GM12878 (cell line): ENCODE results near the gene ARRB2. TPM values are rescaled to one million over a fixed set of nuclear protein-coding genes. Genes with fewer than 3 reads are reported as not detected.

ENCODE experiments used
- ATAC-seq: fragments of 200-7000 bp; cut with Tn5 transposase; 3 replicates; pipeline ENCODE4 v1.9.1; 2020; ENCODE audit warnings: mild to moderate bottlenecking, moderate library complexity
- BruUV-seq: library from RNA; stranded (reverse); fragments of 400-500 nt; replicated peaks from 2 replicates; lab custom pipeline; 2021; lab: Mats Ljungman, UMichigan
- CTCF ChIA-PET: fragments of 300-600 bp; sonication (Branson Sonifier 250); formaldehyde crosslinking; extraction: SDS; loops from one replicate; lab custom pipeline; 2021; ENCODE audit warnings: inconsistent platforms; lab: Yijun Ruan, JAX
- POLR2A ChIA-PET: fragments of 350-600 bp; formaldehyde crosslinking; extraction: SDS; loops from one replicate; lab custom pipeline; 2021; ENCODE audit warnings: inconsistent platforms; lab: Charles Lee
- RAD21 ChIA-PET: fragments of 300-600 bp; sonication (Branson Sonifier 250); formaldehyde crosslinking; loops from one replicate; lab custom pipeline; 2023; ENCODE audit warnings: antibody characterized with exemption; ENCODE audit not compliant: unreplicated experiment; lab: Charles Lee
- SMC1A ChIA-PET: fragments of 300-600 bp; sonication (Branson Sonifier 250); formaldehyde crosslinking; loops from one replicate; lab custom pipeline; 2023; ENCODE audit not compliant: unreplicated experiment, uncharacterized antibody; lab: Charles Lee
- DNase-seq: peaks from one replicate; pipeline ENCODE4 v3.0.0-alpha.2; 2011; ENCODE audit warnings: low read depth, low spot score
- FAIRE-seq: peaks from 3 replicates; lab custom pipeline; 2011; peaks lifted over from hg19 to GRCh38; lab: Jason Lieb, UNC
- H2AFZ ChIP-seq: 2 replicates; pipeline ENCODE4 v1.6.0; 2011; ENCODE audit warnings: low read depth, low read length, control low read depth; ENCODE audit not compliant: control insufficient read depth
- H3K27ac ChIP-seq: 2 replicates; pipeline ENCODE4 v1.5.1; 2011; ENCODE audit warnings: control low read depth; ENCODE audit not compliant: control insufficient read depth, insufficient read depth
- H3K27me3 ChIP-seq, 2 experiments: replicated peaks in 1 of 2; 2 replicates each; pipeline versions ENCODE4 v1.6.0 to v1.6.1; 2011; ENCODE audit warnings: low read length in 1 of 2; ENCODE audit not compliant: control insufficient read depth in 2 of 2, insufficient read depth in 2 of 2
- H3K36me3 ChIP-seq, 2 experiments: 2 replicates each; pipeline ENCODE4 v1.5.1; 2011; ENCODE audit warnings: low read length in 1 of 2; ENCODE audit not compliant: control insufficient read depth in 2 of 2, insufficient read depth in 2 of 2
- H3K4me1 ChIP-seq: 2 replicates; pipeline ENCODE4 v1.6.1; 2011; ENCODE audit warnings: mild to moderate bottlenecking, low read length, moderate library complexity, mixed read lengths; ENCODE audit not compliant: control insufficient read depth, insufficient read depth
- H3K4me2 ChIP-seq: 2 replicates; pipeline ENCODE4 v1.6.0; 2011; ENCODE audit warnings: control low read depth; ENCODE audit not compliant: control insufficient read depth, insufficient read depth
- H3K4me3 ChIP-seq: fragments of 200-600 bp; sonication (generic); 2 replicates; pipeline ENCODE4 v1.5.1; 2016
- H3K79me2 ChIP-seq: 2 replicates; pipeline ENCODE4 v1.6.0; 2011; ENCODE audit warnings: low read length; ENCODE audit not compliant: control insufficient read depth, insufficient read depth
- H3K9ac ChIP-seq: 2 replicates; pipeline ENCODE4 v1.8.0; 2011; ENCODE audit warnings: low read length, control low read depth, mixed read lengths; ENCODE audit not compliant: control insufficient read depth, insufficient read depth
- H3K9me3 ChIP-seq: replicated peaks from 3 replicates; pipeline ENCODE4 v1.5.1; 2011; ENCODE audit warnings: mild to moderate bottlenecking, low read length; ENCODE audit not compliant: control insufficient read depth, insufficient read depth
- H4K20me1 ChIP-seq: 2 replicates; pipeline ENCODE4 v1.6.0; 2011; ENCODE audit not compliant: control insufficient read depth, insufficient read depth
- ATF7 ChIP-seq: fragments of 450-650 bp; IDR thresholded peaks from 2 replicates; pipeline ENCODE4 v1.6.1; 2016; ENCODE audit warnings: low read depth, mild to moderate bottlenecking
- BHLHE40 ChIP-seq, 2 experiments: fragments of 450-650 bp in 1 of 2; IDR thresholded peaks; 2 replicates each; pipeline ENCODE4 v1.6.1; 2011 to 2017; ENCODE audit warnings: low read depth in 2 of 2, borderline replicate concordance in 1 of 2, improper control_type of control experiment in 1 of 2, low read length in 1 of 2, mild to moderate bottlenecking in 1 of 2
- BRCA1 ChIP-seq: IDR thresholded peaks from 2 replicates; pipeline ENCODE4 v1.6.1; 2011; ENCODE audit warnings: low read depth, low read length, improper control_type of control experiment
- ESRRA ChIP-seq: IDR thresholded peaks from 2 replicates; pipeline ENCODE4 v1.6.1; 2012; ENCODE audit warnings: mild to moderate bottlenecking, low read length, improper control_type of control experiment
- HDAC6 ChIP-seq: fragments of 200-600 bp; sonication (generic); IDR thresholded peaks from one replicate; pipeline ENCODE4 v1.8.0; 2017; ENCODE audit warnings: antibody characterized with exemption; ENCODE audit not compliant: unreplicated experiment
- JUND ChIP-seq: IDR thresholded peaks from 2 replicates; pipeline ENCODE4 v1.6.1; 2012; ENCODE audit warnings: low read depth, mild to moderate bottlenecking, low read length, improper control_type of control experiment, moderate library complexity
- KLF5 ChIP-seq: fragments of 450-650 bp; IDR thresholded peaks from 2 replicates; pipeline ENCODE4 v1.6.1; 2014; ENCODE audit warnings: mild to moderate bottlenecking; ENCODE audit not compliant: partially characterized antibody
- PML ChIP-seq: IDR thresholded peaks from 2 replicates; pipeline ENCODE4 v1.6.1; 2012; ENCODE audit warnings: low read length, inconsistent platforms
- POLR2AphosphoS5 ChIP-seq: IDR thresholded peaks from 2 replicates; pipeline ENCODE4 v1.6.1; 2011; ENCODE audit warnings: mild to moderate bottlenecking, low read length, inconsistent platforms
- RB1 ChIP-seq: fragments of 450-650 bp; formaldehyde crosslinking; IDR thresholded peaks from 2 replicates; pipeline ENCODE4 v1.6.1; 2017; ENCODE audit warnings: mild to moderate bottlenecking, borderline replicate concordance
- SMARCA5 ChIP-seq: fragments of 450-650 bp; IDR thresholded peaks from 2 replicates; pipeline ENCODE4 v1.6.1; 2017; ENCODE audit warnings: mild to moderate bottlenecking
- SREBF1 ChIP-seq: IDR thresholded peaks from 2 replicates; pipeline ENCODE4 v1.6.1; 2012; ENCODE audit warnings: mild to moderate bottlenecking, low read length
- SREBF2 ChIP-seq: IDR thresholded peaks from 2 replicates; pipeline ENCODE4 v1.6.1; 2012; ENCODE audit warnings: mild to moderate bottlenecking, low read length
- SUZ12 ChIP-seq: fragments of 200-600 bp; sonication (generic); IDR thresholded peaks from one replicate; pipeline ENCODE4 v1.6.1; 2018; ENCODE audit warnings: antibody characterized with exemption, mild to moderate bottlenecking; ENCODE audit not compliant: unreplicated experiment
- TBL1XR1 ChIP-seq: IDR thresholded peaks from 2 replicates; pipeline ENCODE4 v1.6.1; 2012; ENCODE audit warnings: low read depth, low read length, improper control_type of control experiment
- ZNF217 ChIP-seq: fragments of 450-650 bp; IDR thresholded peaks from 2 replicates; pipeline ENCODE4 v1.6.1; 2017; ENCODE audit warnings: antibody characterized with exemption, mild to moderate bottlenecking
- WGBS: methylation state at CpG from one replicate; pipeline ENCODE4 v1.1.6; 2016; ENCODE audit warnings: low lambda C conversion rate; ENCODE audit not compliant: insufficient replicate concordance, insufficient coverage; ENCODE audit errors: missing lambda C conversion rate; 5-methylcytosine and 5-hydroxymethylcytosine counted together
- in situ Hi-C: fragments of 300-500 bp; cut with MboI; formaldehyde crosslinking; loops from 9 replicates; pipeline ENCODE4 v1.14.3; 2018; ENCODE audit warnings: mixed read lengths
- intact Hi-C: fragments of 100-400 bp; cut with micrococcal nuclease; formaldehyde crosslinking; loops from one replicate; pipeline ENCODE4 v1.14.2; 2022; ENCODE audit not compliant: unreplicated experiment
- polyA plus RNA-seq, 11 experiments: library from polyadenylated mRNA; depleted of rRNA in 4 of 11; unstranded in 6 of 11; stranded (reverse) in 5 of 11; fragments of >200 nt; fragmentation: Nextera tagmentation in 4 of 11; fragmentation: Illumina TruSeq in 1 of 11; extraction: Ambion mirVana in 4 of 11; extraction: Trizol in 1 of 11; gene quantifications; 1 replicate in 1 of 11; 2 replicates in 10 of 11; pipeline versions ENCODE4 v1.2.1 to v1.2.3, GENCODE V29; 2011 to 2016; ENCODE audit warnings: inconsistent platforms in 2 of 11, missing spikeins in 2 of 11, low read depth in 1 of 11
- total RNA-seq, 4 experiments: library from RNA; depleted of rRNA in 3 of 4; stranded (reverse); fragments of >200 nt in 3 of 4; fragmentation: Illumina TruSeq in 1 of 4; extraction: Trizol in 1 of 4; gene quantifications; 2 replicates each; pipeline versions ENCODE4 v1.2.1 to v1.2.3, GENCODE V29; 2013 to 2021
- TF ChIP-seq, protein P1 (sequence below): IDR thresholded peaks from 2 replicates; pipeline ENCODE4 v1.6.1; 2011; ENCODE audit warnings: low read depth, low read length, improper control_type of control experiment, borderline replicate concordance
- TF ChIP-seq, protein P2 (sequence below): fragments of 450-650 bp; IDR thresholded peaks from 2 replicates; pipeline ENCODE4 v1.6.1; 2018; ENCODE audit warnings: mild to moderate bottlenecking, low read depth, moderate library complexity; ENCODE audit not compliant: partially characterized antibody
- TF ChIP-seq, protein P3 (sequence below): fragments of 450-650 bp; IDR thresholded peaks from 2 replicates; pipeline ENCODE4 v1.6.1; 2017; ENCODE audit warnings: mild to moderate bottlenecking, moderate library complexity

The ARRB2 gene
- total and polyA plus RNA-seq, 10 of the 15 experiments (the other 5 are each of a cell fraction or from before 2014, with no cell fraction given) = 6.5 to 75.2 (median 43.1) TPM

GRCh38 chr17:4743216-4743615 lies 32.8 kb downstream of the ARRB2 start:
- H2AFZ ChIP-seq = no peak overlapping the region
- TF ChIP-seq BHLHE40 (IDR thresholded peaks at IDR 0.05; ENCODE audit: borderline replicate concordance in 1 of 2, low read depth in 2 of 2, low read length in 1 of 2) (no peak), SUZ12 (no peak), TBL1XR1 (no peak), JUND (no peak), ESRRA (no peak), PML (no peak), ATF7 (no peak), ZNF217 (no peak), SREBF2 (no peak), HDAC6 (no peak), RB1 (no peak), POLR2AphosphoS5 (no peak), KLF5 (no peak), BRCA1 (no peak), SREBF1 (no peak), SMARCA5 (no peak)
- TF ChIP-seq, protein P1, sequence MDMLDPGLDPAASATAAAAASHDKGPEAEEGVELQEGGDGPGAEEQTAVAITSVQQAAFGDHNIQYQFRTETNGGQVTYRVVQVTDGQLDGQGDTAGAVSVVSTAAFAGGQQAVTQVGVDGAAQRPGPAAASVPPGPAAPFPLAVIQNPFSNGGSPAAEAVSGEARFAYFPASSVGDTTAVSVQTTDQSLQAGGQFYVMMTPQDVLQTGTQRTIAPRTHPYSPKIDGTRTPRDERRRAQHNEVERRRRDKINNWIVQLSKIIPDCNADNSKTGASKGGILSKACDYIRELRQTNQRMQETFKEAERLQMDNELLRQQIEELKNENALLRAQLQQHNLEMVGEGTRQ = no peak
- TF ChIP-seq, protein P2, sequence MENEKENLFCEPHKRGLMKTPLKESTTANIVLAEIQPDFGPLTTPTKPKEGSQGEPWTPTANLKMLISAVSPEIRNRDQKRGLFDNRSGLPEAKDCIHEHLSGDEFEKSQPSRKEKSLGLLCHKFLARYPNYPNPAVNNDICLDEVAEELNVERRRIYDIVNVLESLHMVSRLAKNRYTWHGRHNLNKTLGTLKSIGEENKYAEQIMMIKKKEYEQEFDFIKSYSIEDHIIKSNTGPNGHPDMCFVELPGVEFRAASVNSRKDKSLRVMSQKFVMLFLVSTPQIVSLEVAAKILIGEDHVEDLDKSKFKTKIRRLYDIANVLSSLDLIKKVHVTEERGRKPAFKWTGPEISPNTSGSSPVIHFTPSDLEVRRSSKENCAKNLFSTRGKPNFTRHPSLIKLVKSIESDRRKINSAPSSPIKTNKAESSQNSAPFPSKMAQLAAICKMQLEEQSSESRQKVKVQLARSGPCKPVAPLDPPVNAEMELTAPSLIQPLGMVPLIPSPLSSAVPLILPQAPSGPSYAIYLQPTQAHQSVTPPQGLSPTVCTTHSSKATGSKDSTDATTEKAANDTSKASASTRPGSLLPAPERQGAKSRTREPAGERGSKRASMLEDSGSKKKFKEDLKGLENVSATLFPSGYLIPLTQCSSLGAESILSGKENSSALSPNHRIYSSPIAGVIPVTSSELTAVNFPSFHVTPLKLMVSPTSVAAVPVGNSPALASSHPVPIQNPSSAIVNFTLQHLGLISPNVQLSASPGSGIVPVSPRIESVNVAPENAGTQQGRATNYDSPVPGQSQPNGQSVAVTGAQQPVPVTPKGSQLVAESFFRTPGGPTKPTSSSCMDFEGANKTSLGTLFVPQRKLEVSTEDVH = no peak
- TF ChIP-seq, protein P3, sequence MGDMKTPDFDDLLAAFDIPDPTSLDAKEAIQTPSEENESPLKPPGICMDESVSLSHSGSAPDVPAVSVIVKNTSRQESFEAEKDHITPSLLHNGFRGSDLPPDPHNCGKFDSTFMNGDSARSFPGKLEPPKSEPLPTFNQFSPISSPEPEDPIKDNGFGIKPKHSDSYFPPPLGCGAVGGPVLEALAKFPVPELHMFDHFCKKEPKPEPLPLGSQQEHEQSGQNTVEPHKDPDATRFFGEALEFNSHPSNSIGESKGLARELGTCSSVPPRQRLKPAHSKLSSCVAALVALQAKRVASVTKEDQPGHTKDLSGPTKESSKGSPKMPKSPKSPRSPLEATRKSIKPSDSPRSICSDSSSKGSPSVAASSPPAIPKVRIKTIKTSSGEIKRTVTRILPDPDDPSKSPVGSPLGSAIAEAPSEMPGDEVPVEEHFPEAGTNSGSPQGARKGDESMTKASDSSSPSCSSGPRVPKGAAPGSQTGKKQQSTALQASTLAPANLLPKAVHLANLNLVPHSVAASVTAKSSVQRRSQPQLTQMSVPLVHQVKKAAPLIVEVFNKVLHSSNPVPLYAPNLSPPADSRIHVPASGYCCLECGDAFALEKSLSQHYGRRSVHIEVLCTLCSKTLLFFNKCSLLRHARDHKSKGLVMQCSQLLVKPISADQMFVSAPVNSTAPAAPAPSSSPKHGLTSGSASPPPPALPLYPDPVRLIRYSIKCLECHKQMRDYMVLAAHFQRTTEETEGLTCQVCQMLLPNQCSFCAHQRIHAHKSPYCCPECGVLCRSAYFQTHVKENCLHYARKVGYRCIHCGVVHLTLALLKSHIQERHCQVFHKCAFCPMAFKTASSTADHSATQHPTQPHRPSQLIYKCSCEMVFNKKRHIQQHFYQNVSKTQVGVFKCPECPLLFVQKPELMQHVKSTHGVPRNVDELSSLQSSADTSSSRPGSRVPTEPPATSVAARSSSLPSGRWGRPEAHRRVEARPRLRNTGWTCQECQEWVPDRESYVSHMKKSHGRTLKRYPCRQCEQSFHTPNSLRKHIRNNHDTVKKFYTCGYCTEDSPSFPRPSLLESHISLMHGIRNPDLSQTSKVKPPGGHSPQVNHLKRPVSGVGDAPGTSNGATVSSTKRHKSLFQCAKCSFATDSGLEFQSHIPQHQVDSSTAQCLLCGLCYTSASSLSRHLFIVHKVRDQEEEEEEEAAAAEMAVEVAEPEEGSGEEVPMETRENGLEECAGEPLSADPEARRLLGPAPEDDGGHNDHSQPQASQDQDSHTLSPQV = no peak
- TF ChIP-seq, all 136 proteins: peak for 0
- Histone ChIP-seq H3K79me2 (no peaks in the 10 kb centered on the region), H3K27ac (no peak overlapping the region), H3K9me3 (no peaks in the 10 kb centered on the region), H3K4me3 (no peak overlapping the region), H3K27me3 (peaks cover 9 to 15% of the 10 kb centered on the region in 2 experiments), H3K36me3 (no peaks in the 10 kb centered on the region), H3K9ac (no peak overlapping the region), H3K4me2 (no peak overlapping the region), H4K20me1 (no peaks in the 10 kb centered on the region), H3K4me1 (peaks cover 7% of the 10 kb centered on the region; the same call in 1 of the 2 replicates)
- ChIA-PET POLR2A (interaction anchor here (0.6 kb wide), 1 partner anchor 94 kb away, joined by 4 read pairs; no protein-coding TSS in a partner anchor), RAD21 (no interaction called here), SMC1A (no interaction called here), CTCF (interaction anchor here (1.4 kb wide), 1 partner anchor 11 kb away, joined by 3 read pairs; no protein-coding TSS in a partner anchor)
- ATAC-seq (no peak), FAIRE-seq (no peak), DNase-seq (no peak)
- in situ Hi-C loops (no loop called here), intact Hi-C loops (no loop called here)
- BruUV-seq = no TSS peak
- WGBS = 74% methylated on average over 8 of the region's 8 CpGs
